H1 (cell line): ENCODE results near the gene ZNF536. TPM values are rescaled to one million over a fixed set of nuclear protein-coding genes. Genes with fewer than 3 reads are reported as not detected.

Source experiments
- BCL11A ChIP-seq, 2 experiments: IDR thresholded peaks; one replicate each; pipeline ENCODE4 v1.6.1; 2011; ENCODE audit warnings: low read depth in 2 of 2, low read length in 2 of 2, mild to moderate bottlenecking in 2 of 2
- CBX5 ChIP-seq: fragments of 300-800, 300-1000 bp; sonication (generic); IDR thresholded peaks from 2 replicates; pipeline ENCODE4 v1.7.1; 2016; ENCODE audit warnings: antibody characterized with exemption, low read length, low read depth
- CHD1 ChIP-seq: IDR thresholded peaks from 2 replicates; pipeline ENCODE4 v1.6.1; 2012; ENCODE audit warnings: low read depth, low read length, improper control_type of control experiment
- EZH2 ChIP-seq: fragments of 200-600 bp; sonication (generic); IDR thresholded peaks from 2 replicates; pipeline ENCODE4 v1.7.1; 2012; ENCODE audit warnings: low read depth, mild to moderate bottlenecking, moderate library complexity, low read length, inconsistent platforms; ENCODE audit not compliant: severe bottlenecking
- PHF8 ChIP-seq: fragments of 200-600 bp; sonication (generic); conservative IDR thresholded peaks from 2 replicates; pipeline ENCODE4 v1.7.1; 2012; ENCODE audit warnings: low read depth, mild to moderate bottlenecking, inconsistent platforms, low read length, moderate library complexity
- POLR2AphosphoS5 ChIP-seq: IDR thresholded peaks from 2 replicates; pipeline ENCODE4 v1.6.1; 2011; ENCODE audit warnings: low read depth, low read length
- TAF1 ChIP-seq: IDR thresholded peaks from 2 replicates; pipeline ENCODE4 v1.6.1; 2011; ENCODE audit warnings: mild to moderate bottlenecking, low read depth, low read length
- polyA plus RNA-seq, 7 experiments: library from polyadenylated mRNA; depleted of rRNA in 3 of 7; stranded (reverse) in 5 of 7; unstranded in 2 of 7; fragments of >200 nt in 5 of 7; fragments of 200-250 nt in 2 of 7; gene quantifications; 1 replicate in 5 of 7; 2 replicates in 1 of 7; 4 replicates in 1 of 7; pipeline versions ENCODE4 v1.2.1 to v1.2.3, GENCODE V29; 2011 to 2013; ENCODE audit warnings: missing spikeins in 2 of 7, mixed read lengths in 2 of 7
- total RNA-seq: library from RNA; stranded (reverse); fragmentation: NEBNext Ultra II Directional; extraction: Animal tissue kit (Norgen Biotek cat#: 25700); gene quantifications from 2 replicates; pipeline ENCODE4 v1.2.1, GENCODE V29; 2021
- TF ChIP-seq, protein P1 (sequence below), 3 experiments: IDR thresholded peaks; 1 replicate in 2 of 3; 2 replicates in 1 of 3; pipeline versions ENCODE4 v1.5.1 to v1.6.1; 2011; ENCODE audit warnings: low read length in 3 of 3, mild to moderate bottlenecking in 3 of 3, inconsistent platforms in 2 of 3, low read depth in 1 of 3, moderate library complexity in 1 of 3; ENCODE audit not compliant: insufficient read depth in 1 of 3; ENCODE audit errors: control extremely low read depth in 1 of 3

ZNF536 gene
- total and polyA plus RNA-seq, 2 of the 8 experiments (the other 6 are each of a cell fraction or from before 2014, with no cell fraction given): 0.09 to 0.11 TPM

DNA sequence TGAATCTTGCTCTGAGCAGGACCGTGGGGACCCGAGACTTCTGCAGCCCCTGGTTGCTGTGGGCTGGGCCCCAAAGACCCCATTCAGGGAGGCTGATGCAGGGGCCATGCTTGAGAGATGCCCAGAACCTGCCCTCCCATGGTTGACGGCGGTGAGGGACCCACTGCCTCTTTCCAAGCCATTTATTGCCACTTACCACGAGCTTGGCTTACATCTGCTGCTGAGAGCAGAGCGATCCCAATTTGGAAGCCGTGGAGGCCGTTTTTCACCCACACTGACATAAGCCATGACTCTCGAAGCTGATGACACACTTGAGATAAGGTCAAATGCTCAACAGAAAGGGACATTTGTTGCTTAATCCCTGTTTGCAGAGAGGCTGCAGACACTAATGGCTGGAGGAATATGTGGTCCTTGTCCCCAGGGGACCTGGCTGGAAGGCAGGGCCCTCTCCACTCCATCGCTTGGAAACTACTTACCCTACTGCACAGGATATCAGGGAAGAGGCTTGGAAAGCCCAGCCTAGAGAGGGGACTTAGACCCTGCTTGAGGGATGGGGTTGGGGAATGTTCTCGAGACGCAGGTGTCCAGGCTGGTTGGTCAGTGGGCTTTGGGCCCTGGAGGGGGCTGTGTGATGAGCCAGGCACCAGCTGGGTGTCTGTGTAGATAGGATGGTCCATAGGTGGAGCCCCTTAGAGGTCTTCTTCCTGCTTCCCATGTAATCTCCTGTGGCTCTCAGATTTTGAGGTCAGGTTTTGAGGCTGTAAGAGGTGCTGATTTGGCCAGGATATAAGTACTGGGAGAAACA, 15.3 kb downstream of the ZNF536 start (continued):
- TF ChIP-seq, protein P1, sequence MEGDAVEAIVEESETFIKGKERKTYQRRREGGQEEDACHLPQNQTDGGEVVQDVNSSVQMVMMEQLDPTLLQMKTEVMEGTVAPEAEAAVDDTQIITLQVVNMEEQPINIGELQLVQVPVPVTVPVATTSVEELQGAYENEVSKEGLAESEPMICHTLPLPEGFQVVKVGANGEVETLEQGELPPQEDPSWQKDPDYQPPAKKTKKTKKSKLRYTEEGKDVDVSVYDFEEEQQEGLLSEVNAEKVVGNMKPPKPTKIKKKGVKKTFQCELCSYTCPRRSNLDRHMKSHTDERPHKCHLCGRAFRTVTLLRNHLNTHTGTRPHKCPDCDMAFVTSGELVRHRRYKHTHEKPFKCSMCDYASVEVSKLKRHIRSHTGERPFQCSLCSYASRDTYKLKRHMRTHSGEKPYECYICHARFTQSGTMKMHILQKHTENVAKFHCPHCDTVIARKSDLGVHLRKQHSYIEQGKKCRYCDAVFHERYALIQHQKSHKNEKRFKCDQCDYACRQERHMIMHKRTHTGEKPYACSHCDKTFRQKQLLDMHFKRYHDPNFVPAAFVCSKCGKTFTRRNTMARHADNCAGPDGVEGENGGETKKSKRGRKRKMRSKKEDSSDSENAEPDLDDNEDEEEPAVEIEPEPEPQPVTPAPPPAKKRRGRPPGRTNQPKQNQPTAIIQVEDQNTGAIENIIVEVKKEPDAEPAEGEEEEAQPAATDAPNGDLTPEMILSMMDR (IDR thresholded peaks at IDR 0.05; ENCODE audit: control extremely low read depth in 1 of 3, insufficient read depth in 1 of 3, low read depth in 1 of 3, low read length in 3 of 3): no peak
- TF ChIP-seq PHF8: no peak
- TF ChIP-seq CBX5: no peak
- no peak for TF ChIP-seq BCL11A (IDR thresholded peaks at IDR 0.05; ENCODE audit: low read depth in 2 of 2, low read length in 2 of 2)
- TF ChIP-seq TAF1: no peak
- no peak for TF ChIP-seq EZH2
- no peak for TF ChIP-seq CHD1
- TF ChIP-seq POLR2AphosphoS5: no peak
- TF ChIP-seq, all 59 proteins: peak for 0
